Activated naive CD4-positive, alpha-beta T cell treated with anti-CD3 and anti-CD28 coated beads, Interleukin-2, amount 50 U/mL, for 72 hours (primary cell): Measurements from ENCODE around the gene TOR1A. TPM values are rescaled to one million over a fixed set of nuclear protein-coding genes. Genes with fewer than 3 reads are reported as not detected.

Experiments used
- total RNA-seq, 2 donors: library from RNA; stranded (reverse); gene quantifications; one replicate each; pipeline ENCODE4 v1.2.3, GENCODE V29; 2022

TOR1A gene
- total RNA-seq, 2 donors from 2014 or later, result 33.4 to 48.6 TPM

Other genes starting within 250 kb of the TOR1A start
- under 1 TPM in 1 of 2 donors, not detected in 1; 0.41 TPM for gene C9orf50, start 203.0 kb downstream of the TOR1A start, total RNA-seq
- gene NTMT1, start 198.0 kb downstream of the TOR1A start, total RNA-seq, result 10 to 100 TPM; 47.5 to 56.4 TPM
- 10 to 100 TPM; 16.3 to 17.6 TPM for gene ASB6, start 182.0 kb downstream of the TOR1A start, total RNA-seq
- gene PRRX2, start 158.5 kb downstream of the TOR1A start, total RNA-seq, result 1 to 10 TPM in 1 of 2 donors, not detected in 1; 1.7 TPM
- under 1 TPM in 1 of 2 donors, not detected in 1; 0.41 TPM for gene PTGES, start 71.1 kb downstream of the TOR1A start, total RNA-seq
- gene TOR1B, start 21.0 kb downstream of the TOR1A start, total RNA-seq, result 10 to 100 TPM; 17.2 to 29.7 TPM
- 10 to 100 TPM; 43.9 to 58.4 TPM for gene C9orf78, start 11.1 kb upstream of the TOR1A start, total RNA-seq
- 10 to 100 TPM; 50.7 to 58.5 TPM for gene USP20, start 11.3 kb upstream of the TOR1A start, total RNA-seq
- gene FNBP1, start 219.1 kb upstream of the TOR1A start, total RNA-seq, result 100 to 1,000 TPM; 183 to 199 TPM
- gene GPR107, start 229.8 kb upstream of the TOR1A start, total RNA-seq, result 10 to 100 TPM; 23.1 to 41.8 TPM